WERI-Rb-1 (cell line): ENCODE measurements around the gene OMA1.

ENCODE experiments used
- DNase-seq: peaks from one replicate; pipeline ENCODE4 v3.0.0-alpha.2; 2020
- H3K27ac ChIP-seq: fragments of 250-450 bp; sonication (Bioruptor Pico); 2 replicates; pipeline ENCODE4 v1.5.1; 2020; ENCODE audit warnings: mild to moderate bottlenecking, moderate library complexity
- H3K27me3 ChIP-seq: fragments of 250-450 bp; sonication (Bioruptor Pico); 2 replicates; pipeline ENCODE4 v1.5.1; 2021; ENCODE audit warnings: mild to moderate bottlenecking, low read depth, moderate library complexity; ENCODE audit not compliant: insufficient read depth, severe bottlenecking
- H3K36me3 ChIP-seq: fragments of 250-450 bp; sonication (Bioruptor Pico); 2 replicates; pipeline ENCODE4 v1.5.1; 2020; ENCODE audit warnings: mild to moderate bottlenecking, moderate library complexity
- H3K4me3 ChIP-seq: 2 replicates; pipeline ENCODE4 v1.5.1; 2011; ENCODE audit warnings: low read depth, mild to moderate bottlenecking, control low read depth, low read length
- H3K9me3 ChIP-seq: fragments of 250-450 bp; sonication (Bioruptor Pico); 2 replicates; pipeline ENCODE4 v1.5.1; 2021; ENCODE audit warnings: mild to moderate bottlenecking, moderate library complexity; ENCODE audit not compliant: severe bottlenecking
- CTCF ChIP-seq: IDR thresholded peaks from 2 replicates; pipeline ENCODE4 v1.5.1; 2011; ENCODE audit warnings: low read depth, mild to moderate bottlenecking, control low read depth, inconsistent platforms, low read length

The OMA1 gene

GRCh38 chr1:58436615-58437297 is 109.8 kb downstream of the OMA1 start:
- Histone ChIP-seq H3K4me3 (no peak overlapping the region), H3K36me3 (no peaks in the 10 kb centered on the region), H3K27me3 (no peaks in the 10 kb centered on the region), H3K27ac (no peak overlapping the region), H3K9me3 (no peaks in the 10 kb centered on the region)
- no peak for TF ChIP-seq CTCF
- DNase-seq, result no peak

GRCh38 chr1:58435376-58435775 is 111.2 kb downstream of the OMA1 start:
- no peak for TF ChIP-seq CTCF
- Histone ChIP-seq H3K9me3 (no peaks in the 10 kb centered on the region), H3K36me3 (no peaks in the 10 kb centered on the region), H3K4me3 (no peak overlapping the region), H3K27ac (no peak overlapping the region), H3K27me3 (no peaks in the 10 kb centered on the region)
- DNase-seq, result no peak

GRCh38 chr1:58434607-58435006 is 111.9 kb downstream of the OMA1 start:
- Histone ChIP-seq H3K9me3 (no peaks in the 10 kb centered on the region), H3K36me3 (no peaks in the 10 kb centered on the region), H3K27ac (no peak overlapping the region), H3K27me3 (no peaks in the 10 kb centered on the region), H3K4me3 (no peak overlapping the region)
- no peak for DNase-seq
- no peak for TF ChIP-seq CTCF

- H3K27me3 ChIP-seq, result no peaks in the 10 kb centered on the region
- no peaks in the 10 kb centered on the region for H3K9me3 ChIP-seq
- no peak for TF ChIP-seq CTCF
- H3K36me3 ChIP-seq, result no peaks in the 10 kb centered on the region
- no peak overlapping the region for H3K4me3 ChIP-seq
- no peak overlapping the region for H3K27ac ChIP-seq
- DNase-seq, result no peak
These were observed 112.3 kb downstream of the OMA1 start for GRCh38 chr1:58434181-58434580.

- no peak overlapping the region for H3K4me3 ChIP-seq
- no peaks in the 10 kb centered on the region for H3K9me3 ChIP-seq
- peak; percentile 50 for DNase-seq
- H3K27me3 ChIP-seq, result no peaks in the 10 kb centered on the region
- H3K27ac ChIP-seq, result no peak overlapping the region
- peak; percentile 34 for TF ChIP-seq CTCF
- no peaks in the 10 kb centered on the region for H3K36me3 ChIP-seq
These were observed 113.5 kb downstream of the OMA1 start for GRCh38 chr1:58432851-58433668.
